ENCODE measurements around the gene ZNF689. TPM values are rescaled to one million over a fixed set of nuclear protein-coding genes. Genes with fewer than 3 reads are reported as not detected.

Gene ZNF689
- total RNA-seq, 1 experiment from 2014 or later = 21.1 TPM

- Histone ChIP-seq H2BK120ac (ENCODE audit: low read depth, low read length, poor library complexity, severe bottlenecking) (no peak overlapping the region), H3K27me3 (ENCODE audit: insufficient read depth, low read length) (no peaks in the 10 kb centered on the region), H3K79me2 (ENCODE audit: insufficient read depth, low read length) (no peaks in the 10 kb centered on the region), H3K4ac (ENCODE audit: low read depth, low read length) (no peak overlapping the region), H3T11ph (ENCODE audit: low read length) (no peak overlapping the region), H2BK15ac (ENCODE audit: low read depth, low read length) (no peak overlapping the region), H4K20me1 (ENCODE audit: control insufficient read depth, insufficient read depth, insufficient read length) (no peaks in the 10 kb centered on the region), H3K9ac (ENCODE audit: extremely low read depth, insufficient read length, low read length) (no peak overlapping the region), H2AK5ac (ENCODE audit: insufficient read length, low read length) (no peak overlapping the region), H2BK12ac (ENCODE audit: insufficient read length, low read depth, low read length) (no peak overlapping the region), H3K23me2 (ENCODE audit: insufficient read length, low read depth, low read length, poor library complexity, severe bottlenecking) (no peaks in the 10 kb centered on the region), H3K56ac (ENCODE audit: insufficient read length, low read depth, low read length) (no peak overlapping the region), H3K79me1 (ENCODE audit: insufficient read depth, low read depth, low read length, poor library complexity, severe bottlenecking) (no peaks in the 10 kb centered on the region), H2BK5ac (ENCODE audit: insufficient read length, low read length) (no peak overlapping the region), H3K4me2 (ENCODE audit: insufficient read depth, insufficient read length, low read length) (no peak overlapping the region), H4K91ac (ENCODE audit: insufficient read length, low read depth, low read length) (no peak overlapping the region), H3K27ac (ENCODE audit: insufficient read length, low read depth, low read length) (no peak overlapping the region), H3K18ac (ENCODE audit: insufficient read length, low read depth, low read length) (no peak overlapping the region), H3K14ac (ENCODE audit: insufficient read depth, low read length) (no peak overlapping the region), H2BK20ac (ENCODE audit: low read depth, low read length, poor library complexity, severe bottlenecking) (no peak overlapping the region), H4K5ac (ENCODE audit: insufficient read length, low read depth, low read length) (no peak overlapping the region), H2AFZ (ENCODE audit: low read length) (no peak overlapping the region), H3K9me3 (ENCODE audit: control insufficient read depth, low read depth, low read length) (no peaks in the 10 kb centered on the region), H4K8ac (replicated peaks; ENCODE audit: insufficient read length, low read depth, low read length) (no peak overlapping the region), H3K23ac (ENCODE audit: insufficient read length, low read depth, low read length) (no peak overlapping the region), H3K4me1 (ENCODE audit: insufficient read depth, low read length) (no peaks in the 10 kb centered on the region)
- peaks cover 10 to 24% (median 20%) of the 10 kb centered on the region in 3 experiments for H3K36me3 Mint-ChIP-seq (ENCODE audit: insufficient read depth in 1 of 3, low read depth in 3 of 3)
- no peak overlapping the region for H3K4me3 Mint-ChIP-seq
- H3K4me1 Mint-ChIP-seq = no peaks in the 10 kb centered on the region
- peaks cover 0 to 6% of the 10 kb centered on the region in 2 experiments; a peak in 2 of 5 replicates for H3K9me3 Mint-ChIP-seq
- no peak for TF ChIP-seq CTCF (conservative IDR thresholded peaks at IDR 0.05)
- H3K27me3 Mint-ChIP-seq (ENCODE audit: low read depth) = no peaks in the 10 kb centered on the region
- no CpG with 5 or more reads among the region's 3 CpGs for WGBS (ENCODE audit: extremely low coverage, insufficient read length, low lambda C conversion rate)
- H3K27ac Mint-ChIP-seq = no peak overlapping the region
- DNase-seq = no peak
Measured at GRCh38 chr16:30600215-30600614, 10.0 kb downstream of the ZNF689 start.

All from H9 (cell line).